ENCODE measurements around the gene MOB2.

The MOB2 gene

DNA sequence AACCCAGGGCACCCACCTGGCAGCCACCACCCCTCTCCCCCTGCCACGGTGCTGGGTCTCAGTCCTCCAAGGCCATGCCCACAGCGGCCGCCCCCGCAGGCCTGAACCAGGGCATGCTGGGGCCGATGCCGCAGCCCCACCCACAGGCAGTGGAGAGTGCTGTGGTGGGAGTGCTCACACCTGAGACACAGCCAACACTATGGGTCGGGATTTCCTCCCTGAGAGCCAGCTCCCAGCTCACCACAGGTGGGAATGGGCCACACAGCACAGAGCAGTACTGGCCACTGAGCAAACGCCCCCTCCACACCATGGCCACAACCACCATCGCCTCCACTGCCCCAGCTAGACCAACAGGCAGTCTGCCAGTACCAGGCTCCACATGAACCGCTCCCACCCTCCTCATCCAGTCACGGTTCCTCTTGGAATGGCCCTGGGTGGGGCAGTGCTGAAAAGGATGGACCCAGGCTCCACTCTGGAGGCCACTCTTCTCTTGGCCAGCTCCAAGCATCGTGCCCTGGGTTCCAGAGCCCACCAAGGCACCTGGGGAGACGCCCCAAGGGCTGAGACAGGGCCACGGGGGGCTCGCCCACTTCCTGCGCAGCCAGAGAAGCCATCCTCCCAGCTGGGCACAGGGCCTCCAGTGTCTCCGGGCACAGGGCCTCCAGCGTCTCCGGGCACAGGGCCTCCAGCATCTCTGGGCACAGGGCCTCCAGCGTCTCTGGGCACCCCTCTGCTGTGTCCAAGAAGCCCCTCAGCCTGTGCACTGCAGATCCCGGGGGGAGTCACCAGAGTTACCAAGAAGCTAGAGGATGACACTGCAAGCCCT lies 14.2 kb downstream of the MOB2 start:
- DNase-seq (ENCODE audit: low read depth, low spot score): no peak

DNA sequence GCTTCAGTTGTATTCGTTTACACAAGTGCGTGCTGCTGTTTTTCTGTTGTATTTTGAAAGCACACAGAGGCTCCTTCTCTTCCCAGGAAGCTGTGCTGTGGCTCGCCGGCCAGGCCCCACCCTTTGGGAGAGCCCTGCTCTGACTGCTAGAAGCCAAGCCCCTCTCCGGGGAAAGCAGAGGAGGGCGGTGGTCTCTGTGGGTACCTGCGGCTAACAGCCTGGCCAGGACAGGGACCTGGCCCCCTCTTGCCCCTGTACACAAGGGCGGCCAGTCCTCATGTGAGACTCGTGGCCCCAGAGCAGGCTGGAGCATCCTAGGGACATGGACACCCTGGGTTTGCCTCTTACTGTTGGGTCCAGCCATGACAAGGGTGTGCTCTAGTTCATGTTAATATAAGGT lies 14.8 kb downstream of the MOB2 start:
- no peak for DNase-seq (ENCODE audit: low read depth, low spot score)

DNA sequence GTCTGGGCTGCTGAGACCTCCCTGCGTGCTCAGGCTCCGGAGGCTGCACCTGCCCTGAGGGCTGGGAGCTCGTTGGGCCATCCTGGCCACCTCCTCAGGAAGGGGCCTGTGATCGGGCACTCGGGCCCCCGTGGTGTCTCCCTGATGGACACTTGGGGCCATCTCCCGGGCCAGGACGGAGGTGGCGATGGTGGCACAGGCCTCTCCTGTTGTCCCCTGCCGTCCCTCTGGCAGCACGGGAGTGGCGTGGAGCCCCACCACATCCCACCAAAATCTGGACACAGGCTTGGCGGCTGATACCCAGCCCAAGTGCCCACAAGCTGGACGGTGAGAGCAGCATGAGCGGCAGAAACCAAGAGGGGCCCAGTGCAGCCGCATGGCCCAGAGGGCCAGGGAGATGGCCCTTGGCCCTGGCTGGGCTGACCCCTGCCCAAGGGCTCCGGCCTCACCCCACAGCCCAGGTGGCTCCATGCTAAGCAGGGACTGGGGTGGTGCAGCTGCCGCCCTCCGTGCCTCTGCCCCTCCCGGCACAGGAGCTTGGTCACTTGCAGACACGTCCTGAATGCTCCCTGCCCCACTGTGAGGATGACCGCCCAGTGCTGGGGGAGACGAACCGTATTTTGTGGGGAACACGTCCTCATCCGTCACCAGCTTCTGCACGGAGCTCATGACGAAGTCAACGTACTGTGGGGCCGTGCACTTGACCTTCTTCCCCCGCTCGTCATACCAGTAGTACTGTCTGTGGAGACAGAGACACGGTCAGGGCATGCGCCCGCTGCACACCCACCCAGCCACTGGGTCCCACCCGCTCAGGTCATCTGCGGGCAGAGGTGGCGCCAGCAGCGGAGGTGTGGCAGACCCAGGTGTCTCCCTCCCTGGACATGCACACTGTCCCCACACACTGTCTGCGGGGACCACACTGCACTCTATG lies 15.6 kb downstream of the MOB2 start:
- DNase-seq (ENCODE audit: low read depth, low spot score): no peak

DNA sequence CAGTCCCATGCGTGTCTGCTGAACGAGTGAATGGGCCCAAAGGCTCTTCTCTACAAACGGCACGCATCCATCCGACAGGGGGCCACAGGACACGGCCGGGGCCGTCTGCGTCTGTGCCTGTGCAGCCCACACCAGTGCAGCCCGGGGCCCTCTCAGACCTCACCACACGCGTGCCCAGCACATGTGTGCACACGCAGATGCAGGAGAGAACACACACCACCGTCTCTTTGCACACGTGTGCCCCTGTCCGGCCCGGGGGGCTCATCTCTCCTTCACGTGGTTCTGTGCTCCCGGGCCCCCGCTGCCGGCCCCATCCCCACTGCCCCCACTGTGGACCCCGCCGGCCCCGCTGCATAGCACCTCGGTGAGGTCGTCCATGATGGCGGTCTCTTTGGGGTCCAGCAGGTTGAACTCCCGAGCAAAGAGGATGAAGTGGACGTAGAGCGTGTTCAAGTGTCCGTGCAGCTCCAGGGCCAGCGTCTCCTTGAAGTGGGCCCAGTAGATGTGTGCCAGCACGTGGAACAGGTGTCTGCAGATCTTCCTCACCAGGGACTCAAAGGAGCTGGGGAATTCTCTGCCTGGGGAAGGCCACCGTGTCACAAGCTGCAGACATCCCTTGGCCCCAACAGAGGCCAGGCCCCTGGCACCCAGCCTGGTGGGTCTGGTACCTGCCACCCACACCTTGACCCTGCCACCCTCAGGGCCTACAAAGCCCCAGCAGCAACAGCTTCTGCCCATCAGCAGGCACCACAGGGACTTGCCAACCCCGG lies 16.5 kb downstream of the MOB2 start:
- no peak for DNase-seq (ENCODE audit: low read depth, low spot score)

DNA sequence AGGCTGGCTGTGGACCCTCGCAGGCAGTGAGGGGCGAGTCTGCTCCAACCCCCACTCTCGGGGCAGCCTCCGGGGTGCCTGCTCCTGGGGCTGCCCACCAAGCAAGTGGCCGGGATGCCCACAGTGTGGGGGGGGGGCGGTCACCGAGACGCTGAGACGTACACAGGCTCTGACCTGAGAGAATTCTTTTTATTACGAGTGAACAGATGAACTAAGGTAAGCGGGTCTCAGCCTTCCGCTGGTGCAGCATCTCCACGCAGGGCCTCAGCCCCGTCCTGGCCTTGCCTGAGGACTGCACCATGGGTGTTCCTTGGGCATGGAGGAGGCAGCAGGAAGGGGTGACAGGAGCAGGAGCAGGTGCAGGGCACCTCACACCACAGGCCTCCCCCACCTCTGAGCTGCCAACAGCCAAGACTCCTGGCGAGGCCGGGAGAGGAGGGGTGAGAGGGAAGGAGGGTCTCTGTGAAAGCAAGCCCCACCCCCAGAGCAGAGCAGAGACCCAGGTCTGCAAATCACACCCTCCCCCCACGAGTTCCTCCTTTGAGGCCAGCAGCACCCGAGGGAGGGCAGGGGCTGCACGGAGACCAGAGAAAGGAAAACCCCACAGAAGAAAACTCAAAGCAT lies 17.2 kb downstream of the MOB2 start:
- no peak for DNase-seq (ENCODE audit: low read depth, low spot score)

DNA sequence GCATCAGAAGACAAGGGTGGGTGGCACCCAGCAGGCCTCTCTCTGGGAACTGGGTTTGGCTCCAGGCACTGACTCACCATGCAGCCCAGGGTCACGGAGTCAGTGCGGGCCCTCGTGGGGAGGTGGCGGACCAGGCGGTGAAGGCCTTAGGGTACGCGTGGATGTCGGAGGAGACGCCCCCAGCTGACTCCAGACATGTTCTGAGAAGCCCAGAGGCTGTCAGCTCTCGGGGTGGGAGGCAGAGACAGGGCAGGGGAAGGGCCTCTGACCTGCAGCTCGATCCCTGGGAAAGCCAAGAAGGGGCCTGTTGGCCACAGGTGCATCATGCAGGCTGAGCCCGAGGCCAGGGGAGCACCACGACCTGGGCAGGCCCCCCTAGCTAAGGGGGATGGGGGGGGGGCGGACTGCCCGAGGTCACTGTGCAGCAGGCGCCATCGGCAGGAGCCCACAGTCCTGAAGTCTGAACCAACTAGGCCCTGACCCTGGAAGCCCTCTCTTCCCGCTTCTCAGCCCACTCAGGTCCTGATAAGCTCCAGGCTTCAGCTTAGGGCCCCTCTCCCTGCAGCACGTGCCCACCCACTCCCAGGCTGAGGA lies 18.0 kb downstream of the MOB2 start:
- DNase-seq (ENCODE audit: low read depth, low spot score): no peak

DNA sequence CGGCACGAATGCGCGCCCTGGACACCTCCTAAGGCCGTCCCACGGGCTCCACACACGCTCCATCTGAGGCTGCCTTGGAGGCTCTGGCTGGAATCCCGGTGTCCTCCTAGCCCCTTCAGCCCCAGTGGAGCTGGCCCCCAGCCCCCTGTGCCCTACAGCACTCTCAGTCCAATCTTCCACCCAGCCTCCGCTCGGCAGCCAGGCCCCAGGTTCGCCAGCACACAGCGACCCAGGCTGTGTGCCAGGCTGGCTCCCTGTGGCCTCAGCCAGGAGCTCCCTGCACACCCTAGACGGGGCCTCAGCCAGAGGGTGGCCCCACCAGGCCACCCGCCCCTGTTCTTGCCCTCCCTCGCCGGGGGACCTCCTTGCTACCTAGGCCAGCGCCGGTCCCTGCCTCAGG lies 18.6 kb downstream of the MOB2 start:
- no peak for DNase-seq (ENCODE audit: low read depth, low spot score)

DNA sequence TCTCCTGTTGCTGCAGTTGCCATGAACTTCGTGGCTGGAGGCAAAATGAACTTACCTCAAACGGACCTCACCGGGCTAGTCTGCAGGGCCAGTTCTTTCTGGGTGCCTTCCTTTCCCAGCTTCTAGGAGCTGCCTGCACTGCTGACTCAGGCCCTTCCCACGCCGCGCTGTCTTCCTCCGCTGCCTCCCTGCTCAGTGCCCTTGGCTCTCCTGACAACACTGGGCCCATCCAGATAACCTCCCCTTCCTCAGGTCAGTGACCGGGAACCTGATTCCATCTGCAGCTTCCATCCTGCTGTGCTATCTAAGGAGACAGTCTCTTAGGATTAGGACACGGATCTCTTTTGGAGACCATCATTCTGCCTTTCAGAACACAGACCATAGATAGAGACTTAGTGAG lies 19.3 kb downstream of the MOB2 start:
- no peak for DNase-seq (ENCODE audit: low read depth, low spot score)

DNA sequence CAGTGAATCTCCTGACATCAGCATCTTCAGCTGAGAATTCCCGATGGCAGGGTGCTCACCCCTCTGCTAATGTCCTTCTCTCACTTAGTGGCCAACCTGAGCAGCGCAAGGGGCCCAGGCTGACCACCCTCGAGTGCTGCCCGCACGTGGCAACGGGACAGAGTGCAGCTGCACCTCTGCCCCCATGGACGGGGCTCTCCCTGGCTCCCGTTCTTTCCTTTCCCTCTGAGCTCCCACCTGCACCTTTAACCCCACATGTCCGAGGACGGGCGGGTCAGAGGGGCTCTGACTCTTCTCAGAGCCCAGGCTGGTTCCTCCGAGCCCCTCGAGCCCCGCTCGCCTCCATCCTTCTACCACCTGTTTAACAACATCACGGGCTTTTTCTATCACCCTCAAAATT lies 19.8 kb downstream of the MOB2 start:
- no peak for DNase-seq (ENCODE audit: low read depth, low spot score)

DNA sequence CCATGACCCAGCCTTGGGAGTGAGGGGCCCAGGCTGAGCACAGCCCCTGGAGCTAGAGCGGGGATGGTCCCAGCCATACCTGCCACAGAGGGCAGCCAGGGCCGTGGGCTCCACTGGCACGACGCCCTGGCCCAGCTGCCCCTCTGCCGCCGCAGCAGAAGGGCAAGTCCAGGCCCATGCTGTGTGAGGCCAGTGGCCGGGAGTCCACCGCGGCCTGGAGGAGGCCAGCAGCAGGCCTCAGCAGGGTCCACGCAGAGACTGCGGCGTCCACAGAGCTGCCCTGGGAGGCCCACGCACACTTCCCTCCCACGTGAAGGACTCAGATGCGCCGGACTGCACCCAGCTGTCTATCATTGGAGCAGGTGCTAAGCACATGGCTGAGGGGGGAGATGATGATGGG lies 23.5 kb downstream of the MOB2 start:
- DNase-seq (ENCODE audit: low read depth, low spot score): no peak

DNA sequence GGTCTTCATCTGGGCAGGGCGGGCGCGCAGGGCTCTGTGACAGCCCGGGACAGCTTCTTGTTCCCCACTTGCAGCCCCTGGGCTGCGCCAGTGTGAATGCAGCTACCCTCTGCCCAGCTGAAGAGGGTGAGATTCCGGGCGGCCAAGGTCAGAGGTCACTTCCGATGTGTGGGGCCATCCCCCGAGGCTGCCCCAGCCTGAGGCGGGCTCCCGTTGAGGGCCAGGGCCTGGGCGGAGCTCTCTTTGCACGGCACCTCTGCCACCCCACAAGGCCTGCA lies 23.9 kb downstream of the MOB2 start:
- DNase-seq (ENCODE audit: low read depth, low spot score): no peak

DNA sequence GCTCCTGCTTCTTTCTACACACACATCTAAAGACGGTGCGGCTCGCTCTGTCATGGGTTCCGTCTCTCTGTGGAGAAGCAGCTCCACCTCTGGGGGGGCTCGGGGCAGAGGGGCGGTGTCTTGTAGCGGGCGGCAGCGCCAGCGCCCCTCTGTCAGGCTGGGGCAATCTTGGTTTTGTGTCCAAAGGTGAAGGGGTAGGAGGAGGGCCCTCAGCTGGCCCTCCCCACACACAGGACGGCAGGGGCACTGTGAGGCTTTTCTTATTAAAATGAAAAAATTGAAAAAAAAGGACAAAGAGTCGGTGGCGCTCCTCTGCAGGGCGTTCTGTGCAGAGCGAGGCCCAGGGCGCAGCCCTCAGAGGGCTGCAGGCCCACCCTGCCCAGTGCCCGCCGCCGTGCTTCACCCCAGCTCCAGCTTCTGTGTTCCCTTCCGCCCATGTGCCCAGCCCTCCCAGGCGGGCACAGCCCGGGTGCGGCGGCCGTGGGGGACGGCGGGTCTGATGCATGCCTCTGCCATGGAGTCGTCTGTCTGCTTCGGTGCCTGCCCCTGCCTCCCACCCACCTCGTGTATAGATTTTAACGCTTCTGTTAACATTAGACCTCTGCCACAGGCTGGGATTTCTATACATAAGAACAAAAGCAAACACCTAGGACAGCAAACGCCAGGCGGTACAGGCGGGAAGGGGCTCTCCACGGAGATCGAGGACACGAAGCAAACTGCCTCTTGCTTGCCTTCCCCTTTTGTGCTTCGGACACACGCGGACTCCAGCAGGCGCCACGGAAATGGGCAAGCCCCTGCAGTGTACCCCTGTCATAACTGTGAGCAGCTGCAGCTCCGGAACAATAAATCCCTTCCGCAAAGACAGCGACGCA lies 24.5 kb downstream of the MOB2 start:
- no peak for DNase-seq (ENCODE audit: low read depth, low spot score)

DNA sequence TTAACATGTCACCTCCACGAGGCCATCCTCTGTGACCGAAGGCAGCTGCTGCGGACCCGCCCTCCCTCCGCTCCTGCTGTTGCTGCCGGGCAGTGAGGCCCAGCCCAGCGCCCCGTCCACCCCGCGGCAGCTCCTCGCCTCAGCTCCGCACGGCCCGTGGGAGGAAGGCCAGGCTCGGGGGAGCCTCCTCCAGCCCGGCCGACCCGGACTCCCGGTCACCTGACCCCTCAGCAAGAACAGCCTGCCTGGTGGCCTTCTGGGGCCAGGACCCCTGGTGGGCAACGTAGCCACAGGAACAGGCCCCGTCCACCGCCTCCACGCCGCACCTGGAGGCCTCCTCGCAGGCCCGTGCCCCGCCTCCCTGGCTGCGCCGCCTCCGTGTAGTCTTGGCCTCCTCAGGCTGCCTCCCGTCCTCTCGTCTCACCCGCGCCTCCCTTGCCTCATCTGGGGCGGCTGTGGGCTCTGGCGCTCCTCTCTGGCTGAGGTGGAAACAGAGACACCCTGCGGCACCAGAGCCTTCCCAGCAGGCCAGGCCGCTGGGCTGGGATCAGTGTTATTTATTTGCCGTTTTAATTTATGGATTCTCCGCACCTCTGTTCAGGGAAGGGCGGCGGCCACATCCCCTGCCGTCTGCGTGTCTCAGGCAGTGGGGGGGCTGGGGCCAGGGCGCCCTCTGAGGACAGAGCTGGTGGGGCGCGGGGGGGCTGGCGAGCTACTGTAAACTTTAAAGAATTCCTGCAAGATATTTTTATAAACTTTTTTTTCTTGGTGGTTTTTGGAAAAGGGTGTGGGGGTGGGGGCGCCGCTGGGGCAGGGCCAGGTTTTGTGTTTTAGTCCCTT lies 25.4 kb downstream of the MOB2 start:
- no peak for DNase-seq (ENCODE audit: low read depth, low spot score)

DNA sequence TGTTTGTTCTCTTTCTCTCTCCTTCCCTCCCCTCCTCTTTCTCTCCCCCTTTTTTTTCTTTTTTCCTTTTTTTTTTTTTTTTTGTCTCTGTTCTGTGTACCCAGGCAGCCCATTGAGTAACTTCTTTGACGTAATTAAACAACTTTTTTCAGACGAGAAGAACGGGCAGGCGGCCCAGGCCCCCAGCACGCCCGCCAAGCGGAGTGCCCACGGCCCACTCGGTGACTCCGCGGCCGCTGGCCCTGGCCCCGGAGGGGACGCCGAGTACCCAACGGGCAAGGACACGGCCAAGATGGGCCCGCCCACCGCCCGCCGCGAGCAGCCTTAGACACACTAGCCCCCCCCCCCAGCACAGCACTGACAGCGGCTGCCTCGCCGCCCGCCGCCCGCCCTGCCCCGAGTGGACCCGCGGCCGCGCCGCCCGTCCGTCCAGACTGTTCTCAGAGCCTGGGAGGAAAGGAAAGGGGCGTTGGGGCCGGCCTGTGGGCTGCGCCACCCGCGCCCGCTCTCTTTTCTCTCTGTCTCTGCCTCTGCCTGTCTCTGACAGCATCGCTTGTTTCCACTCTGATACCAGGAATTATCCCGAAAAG lies 26.1 kb downstream of the MOB2 start:
- no peak for DNase-seq (ENCODE audit: low read depth, low spot score)

DNA sequence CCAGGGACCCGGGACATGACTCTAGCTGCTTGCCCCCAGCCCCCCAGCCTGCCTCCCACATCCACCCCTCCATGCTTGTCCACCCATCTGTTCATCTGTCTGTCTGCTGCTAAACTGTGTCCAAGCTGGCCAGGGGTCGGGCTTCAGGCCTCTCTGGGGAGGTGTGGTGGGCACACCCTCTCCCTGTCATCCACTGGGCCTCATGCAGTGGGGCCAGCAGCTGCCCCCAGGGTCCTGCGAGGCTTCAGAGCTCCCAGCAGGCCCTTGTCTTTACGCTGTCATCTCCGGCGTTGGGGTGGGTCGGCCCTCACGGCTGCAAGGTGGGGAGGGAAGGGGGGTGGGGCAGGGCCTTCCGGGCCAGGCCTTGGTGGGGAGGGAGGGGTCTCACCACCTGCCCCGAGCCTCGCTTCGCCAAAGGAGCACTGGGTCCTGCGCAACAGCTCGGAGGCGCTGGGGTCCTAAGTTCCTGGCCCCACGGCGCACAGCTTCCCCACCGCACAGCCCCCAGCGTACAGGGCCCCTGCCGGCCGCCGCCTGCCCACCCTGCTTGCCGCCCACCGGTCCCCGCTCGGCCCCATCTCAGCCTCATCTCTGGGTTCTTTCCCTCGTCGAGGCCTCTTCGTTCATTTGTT lies 26.7 kb downstream of the MOB2 start:
- DNase-seq (ENCODE audit: low read depth, low spot score): no peak

DNA sequence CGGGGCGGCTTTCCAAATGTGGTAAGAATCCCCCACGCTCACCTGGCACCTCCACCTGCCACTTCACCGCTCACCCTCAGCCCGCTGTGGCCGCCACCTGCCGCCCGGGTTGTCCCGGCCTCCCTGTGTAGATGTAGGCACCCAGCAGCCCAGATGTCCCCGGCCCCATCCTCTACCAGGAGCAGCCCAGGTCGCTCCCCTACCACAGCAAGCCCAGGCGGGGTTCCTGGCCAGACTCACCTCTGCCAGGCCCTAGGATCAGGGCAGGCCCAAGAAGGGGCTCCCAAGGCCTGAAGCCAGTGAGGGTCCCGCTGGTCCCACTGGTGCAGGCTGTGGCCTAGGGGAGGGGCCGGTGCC lies 27.4 kb downstream of the MOB2 start:
- DNase-seq (ENCODE audit: low read depth, low spot score): no peak

DNA sequence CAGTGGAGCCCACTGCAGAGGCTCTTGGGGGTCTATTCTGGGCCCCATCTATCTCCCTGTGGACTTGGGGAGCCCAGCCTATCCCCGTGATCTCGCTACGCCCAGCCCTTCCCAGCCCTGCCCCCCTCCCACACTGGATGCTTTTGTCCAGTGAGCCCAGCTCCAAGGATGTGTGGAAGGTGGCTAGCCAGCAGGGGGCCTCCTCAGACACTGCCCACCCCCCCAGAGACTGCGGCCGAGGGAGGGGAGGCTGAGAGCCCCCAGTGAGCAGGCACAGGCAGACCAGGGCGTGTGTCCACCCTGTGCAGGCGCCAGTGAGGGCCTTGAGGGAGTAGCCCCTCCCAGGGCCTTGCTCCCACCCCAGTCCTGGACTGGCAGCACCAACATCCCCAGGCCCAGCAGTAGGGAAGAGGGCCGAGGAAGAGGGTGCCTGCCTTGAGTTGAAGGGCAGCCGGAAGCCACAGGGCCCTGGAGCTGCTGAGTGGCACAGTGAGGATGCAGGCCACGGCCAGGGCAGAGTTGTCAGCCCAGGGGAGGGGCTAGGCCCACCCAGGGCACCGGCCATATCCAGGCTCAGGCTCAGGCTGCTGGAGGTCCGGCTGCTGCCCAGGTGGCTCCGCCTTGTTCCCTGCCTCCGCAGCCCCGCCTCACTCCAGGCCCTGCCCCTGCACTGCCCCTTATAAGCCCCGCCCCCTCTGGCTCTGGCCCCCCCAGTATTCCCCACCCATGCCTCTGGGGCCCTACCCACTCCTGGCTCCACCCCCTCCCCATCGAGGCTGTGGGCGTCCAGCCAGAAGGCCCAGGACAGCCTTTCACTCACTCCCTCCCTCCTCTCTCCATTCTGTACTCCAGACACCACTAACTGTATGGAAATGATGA lies 28.0 kb downstream of the MOB2 start:
- no peak for DNase-seq (ENCODE audit: low read depth, low spot score)

DNA sequence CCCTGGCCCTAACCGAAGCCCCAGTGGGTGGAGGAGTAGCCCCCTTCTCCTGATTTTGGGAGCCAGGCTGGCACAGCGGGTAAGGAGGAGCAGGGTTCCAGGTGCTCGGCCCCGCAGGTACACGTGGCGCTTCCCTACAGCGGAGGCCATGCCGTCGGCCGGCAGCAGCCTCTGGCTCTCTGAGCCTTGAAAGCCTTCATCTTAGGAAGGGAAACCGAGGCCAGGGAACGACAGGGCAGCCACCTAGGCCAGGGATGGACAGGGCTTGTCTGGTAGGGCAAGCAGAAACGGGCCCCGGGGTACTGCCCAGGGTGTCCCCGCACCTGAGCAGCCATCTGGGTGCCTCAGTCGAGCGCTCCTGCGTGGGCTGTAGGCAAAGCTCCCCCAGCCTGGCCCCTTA lies 28.7 kb downstream of the MOB2 start:
- no peak for DNase-seq (ENCODE audit: low read depth, low spot score)
